OCI-LY3 (cell line): ENCODE data around the gene SMIM30.

ENCODE experiments used
- EZH2phosphoT487 ChIP-seq: fragments of 200-600 bp; shearing (Covaris generic); IDR thresholded peaks from 2 replicates; pipeline ENCODE4 v1.6.1; 2018; ENCODE audit warnings: antibody characterized with exemption, mixed run types, low read depth
- TF ChIP-seq, protein P1 (sequence below): fragments of 200-600, 300-600 bp; sonication (generic); IDR thresholded peaks from 2 replicates; pipeline ENCODE4 v1.5.1; 2014; ENCODE audit warnings: antibody characterized with exemption, low read length, low read depth

GRCh38 chr7:113158756-113159155, 40.4 kb upstream of the SMIM30 start:
- TF ChIP-seq, protein P1, sequence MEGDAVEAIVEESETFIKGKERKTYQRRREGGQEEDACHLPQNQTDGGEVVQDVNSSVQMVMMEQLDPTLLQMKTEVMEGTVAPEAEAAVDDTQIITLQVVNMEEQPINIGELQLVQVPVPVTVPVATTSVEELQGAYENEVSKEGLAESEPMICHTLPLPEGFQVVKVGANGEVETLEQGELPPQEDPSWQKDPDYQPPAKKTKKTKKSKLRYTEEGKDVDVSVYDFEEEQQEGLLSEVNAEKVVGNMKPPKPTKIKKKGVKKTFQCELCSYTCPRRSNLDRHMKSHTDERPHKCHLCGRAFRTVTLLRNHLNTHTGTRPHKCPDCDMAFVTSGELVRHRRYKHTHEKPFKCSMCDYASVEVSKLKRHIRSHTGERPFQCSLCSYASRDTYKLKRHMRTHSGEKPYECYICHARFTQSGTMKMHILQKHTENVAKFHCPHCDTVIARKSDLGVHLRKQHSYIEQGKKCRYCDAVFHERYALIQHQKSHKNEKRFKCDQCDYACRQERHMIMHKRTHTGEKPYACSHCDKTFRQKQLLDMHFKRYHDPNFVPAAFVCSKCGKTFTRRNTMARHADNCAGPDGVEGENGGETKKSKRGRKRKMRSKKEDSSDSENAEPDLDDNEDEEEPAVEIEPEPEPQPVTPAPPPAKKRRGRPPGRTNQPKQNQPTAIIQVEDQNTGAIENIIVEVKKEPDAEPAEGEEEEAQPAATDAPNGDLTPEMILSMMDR = no peak
- no peak for TF ChIP-seq EZH2phosphoT487
